ENCODE results near the gene SLC7A1. TPM values are rescaled to one million over a fixed set of nuclear protein-coding genes. Genes with fewer than 3 reads are reported as not detected.

Gene SLC7A1
- total RNA-seq, 1 experiment from 2014 or later: 24.7 TPM

DNA sequence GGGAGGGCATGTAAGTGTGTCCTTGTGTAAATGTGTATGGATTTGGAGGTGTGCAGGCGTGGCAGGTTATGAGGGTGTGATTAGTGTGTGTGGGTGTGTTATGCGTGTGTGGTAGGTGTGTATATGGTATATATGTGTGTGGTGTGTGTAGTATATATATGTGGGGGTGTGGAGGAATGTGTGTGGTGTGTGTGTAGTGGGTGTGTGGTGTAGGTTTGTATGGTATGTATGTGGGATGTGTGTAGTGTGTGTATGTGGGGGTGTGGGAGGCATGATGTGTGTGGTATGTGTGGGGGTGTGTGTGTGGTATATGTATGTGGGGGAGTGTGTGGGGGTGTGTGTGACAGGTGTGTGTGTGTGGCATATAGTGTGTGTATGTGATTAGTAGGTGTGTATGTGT lies 104.2 kb downstream of the SLC7A1 start:
- DNase-seq (ENCODE audit: low read depth): no peak

DNA sequence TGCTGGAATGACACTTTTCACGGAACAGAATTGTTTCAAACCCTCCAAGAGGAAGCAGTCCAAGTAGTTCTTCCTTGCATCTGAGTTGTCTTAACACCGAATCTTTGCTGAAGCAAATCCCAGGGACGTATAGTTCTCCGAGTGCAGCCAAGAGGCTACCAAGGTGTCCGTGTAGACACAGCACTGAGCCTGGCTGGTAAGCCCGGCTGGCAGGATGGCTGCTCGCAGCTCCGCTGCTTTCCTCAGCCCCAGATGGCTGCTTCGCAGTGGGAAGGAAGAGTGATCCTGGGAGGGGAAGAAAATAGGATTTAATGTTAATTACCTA lies 105.0 kb downstream of the SLC7A1 start:
- DNase-seq (ENCODE audit: low read depth): no peak

- no peak for DNase-seq (ENCODE audit: low read depth)
Observed at GRCh38 chr13:29489650-29490560, 105.6 kb downstream of the SLC7A1 start.

- DNase-seq (ENCODE audit: low read depth): no peak
Observed at GRCh38 chr13:29487466-29488454, 107.7 kb downstream of the SLC7A1 start.

GRCh38 chr13:29486551-29486950 lies 108.9 kb downstream of the SLC7A1 start:
- DNase-seq (ENCODE audit: low read depth): no peak

DNA sequence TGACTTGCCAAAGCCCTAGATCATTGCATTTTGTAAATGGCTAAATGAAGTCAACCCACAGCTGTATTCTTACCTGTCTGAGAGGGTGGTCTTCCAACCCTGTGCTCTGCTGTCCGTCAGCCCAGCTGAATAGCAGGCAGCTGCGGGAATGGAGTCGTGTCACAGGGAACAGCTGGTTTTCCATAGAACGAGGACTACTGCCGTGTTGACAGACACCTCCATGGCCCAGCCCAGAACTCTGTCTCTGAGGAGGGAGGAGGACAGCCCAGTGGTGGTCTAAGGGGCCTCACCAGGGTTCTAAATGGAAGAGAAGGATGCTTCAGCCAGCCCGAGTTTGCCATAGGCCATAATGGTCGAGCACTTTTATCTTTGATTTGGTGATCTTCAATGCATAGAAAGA lies 110.7 kb downstream of the SLC7A1 start:
- no peak for DNase-seq (ENCODE audit: low read depth)

GRCh38 chr13:29484236-29484635 lies 111.3 kb downstream of the SLC7A1 start:
- DNase-seq (ENCODE audit: low read depth): no peak

DNA sequence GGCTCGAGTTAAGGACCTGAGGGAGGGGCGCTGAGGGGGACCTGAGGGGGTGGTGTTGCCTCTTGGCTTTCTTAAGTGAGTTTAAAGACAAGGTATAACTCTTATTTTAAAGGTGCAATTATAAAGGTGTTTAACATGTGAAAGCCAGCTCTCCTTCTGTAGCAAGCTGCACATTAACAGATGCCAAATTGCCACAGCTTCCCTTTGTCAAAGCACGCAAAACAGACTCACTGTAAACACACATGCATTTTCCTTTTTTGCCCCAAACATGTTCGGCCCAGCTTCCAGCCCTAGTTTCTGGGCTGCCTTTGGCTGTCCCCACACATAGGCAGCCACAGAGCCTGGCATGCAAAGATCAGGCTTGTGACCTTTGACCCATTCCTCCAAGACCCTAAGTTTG lies 111.9 kb downstream of the SLC7A1 start:
- DNase-seq (ENCODE audit: low read depth): no peak

DNA sequence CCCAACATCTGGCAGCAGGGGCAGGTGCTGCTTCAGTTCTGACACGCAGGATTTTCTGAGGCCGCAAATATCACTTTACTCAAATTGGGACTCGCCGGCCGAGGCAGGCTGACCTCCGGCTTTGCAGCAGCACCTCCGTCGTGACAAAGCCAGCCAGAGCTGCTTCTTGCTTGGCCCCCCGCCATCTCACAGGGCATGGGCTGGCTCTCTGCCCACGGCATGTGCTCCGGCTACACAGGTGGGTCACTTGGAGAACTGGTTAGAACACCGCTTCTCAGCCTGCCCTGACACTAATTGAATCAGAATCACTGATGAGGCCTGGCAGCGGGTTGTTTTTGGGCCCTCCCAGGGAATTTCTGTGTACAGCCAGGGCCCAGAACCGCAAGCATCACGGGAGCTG lies 112.3 kb downstream of the SLC7A1 start:
- DNase-seq (ENCODE audit: low read depth): no peak

GRCh38 chr13:29482504-29482903 lies 113.0 kb downstream of the SLC7A1 start:
- no peak for DNase-seq (ENCODE audit: low read depth)

DNA sequence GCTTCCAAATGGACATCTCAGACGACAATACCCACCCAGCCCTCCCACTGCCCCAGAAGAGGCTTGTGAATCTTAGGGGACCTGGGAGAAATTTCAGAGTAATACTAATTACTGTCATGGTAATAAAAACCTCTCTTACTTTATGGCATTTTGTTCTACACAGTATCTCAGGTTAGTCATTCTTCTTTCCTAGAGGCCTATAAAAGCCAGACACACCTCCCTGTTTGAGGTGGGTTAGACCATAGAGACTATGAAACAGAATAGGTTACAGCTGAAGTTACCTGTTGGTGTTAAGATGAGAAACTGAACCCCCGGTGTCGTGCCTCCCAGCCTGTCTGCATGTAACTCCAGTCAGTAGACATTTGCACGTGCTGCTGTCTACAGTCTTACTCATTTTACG lies 113.9 kb downstream of the SLC7A1 start:
- DNase-seq (ENCODE audit: low read depth): no peak

DNA sequence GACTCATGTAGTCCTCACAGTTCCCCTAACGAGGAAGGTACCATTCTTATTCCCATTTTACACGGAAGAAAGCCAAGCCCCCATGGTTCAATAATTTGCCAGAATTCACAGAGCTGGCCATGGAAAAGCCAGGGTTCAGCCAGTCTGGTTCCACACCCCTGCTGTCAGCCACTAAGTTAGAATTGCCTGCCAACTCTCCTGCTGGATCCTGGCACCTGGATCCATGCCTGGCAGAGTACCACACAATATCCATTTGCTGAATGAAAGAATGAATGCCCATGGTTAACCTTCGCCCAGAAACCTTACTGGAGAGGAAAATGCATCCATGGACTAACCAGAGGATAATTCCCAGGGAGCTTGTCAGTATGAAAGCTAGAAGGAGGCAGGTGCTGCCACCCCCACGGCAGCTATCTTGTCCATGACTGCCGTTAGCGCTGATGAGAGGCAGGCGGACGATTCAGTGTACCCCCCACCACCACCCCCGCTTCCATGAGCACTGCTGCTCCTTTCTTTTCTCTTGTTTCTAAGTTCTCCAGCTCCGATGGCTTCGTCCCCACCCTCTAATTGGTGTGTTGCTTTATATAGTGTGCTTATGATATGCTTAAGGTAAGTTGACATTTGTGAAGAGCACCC lies 114.5 kb downstream of the SLC7A1 start:
- no peak for DNase-seq (ENCODE audit: low read depth)

DNA sequence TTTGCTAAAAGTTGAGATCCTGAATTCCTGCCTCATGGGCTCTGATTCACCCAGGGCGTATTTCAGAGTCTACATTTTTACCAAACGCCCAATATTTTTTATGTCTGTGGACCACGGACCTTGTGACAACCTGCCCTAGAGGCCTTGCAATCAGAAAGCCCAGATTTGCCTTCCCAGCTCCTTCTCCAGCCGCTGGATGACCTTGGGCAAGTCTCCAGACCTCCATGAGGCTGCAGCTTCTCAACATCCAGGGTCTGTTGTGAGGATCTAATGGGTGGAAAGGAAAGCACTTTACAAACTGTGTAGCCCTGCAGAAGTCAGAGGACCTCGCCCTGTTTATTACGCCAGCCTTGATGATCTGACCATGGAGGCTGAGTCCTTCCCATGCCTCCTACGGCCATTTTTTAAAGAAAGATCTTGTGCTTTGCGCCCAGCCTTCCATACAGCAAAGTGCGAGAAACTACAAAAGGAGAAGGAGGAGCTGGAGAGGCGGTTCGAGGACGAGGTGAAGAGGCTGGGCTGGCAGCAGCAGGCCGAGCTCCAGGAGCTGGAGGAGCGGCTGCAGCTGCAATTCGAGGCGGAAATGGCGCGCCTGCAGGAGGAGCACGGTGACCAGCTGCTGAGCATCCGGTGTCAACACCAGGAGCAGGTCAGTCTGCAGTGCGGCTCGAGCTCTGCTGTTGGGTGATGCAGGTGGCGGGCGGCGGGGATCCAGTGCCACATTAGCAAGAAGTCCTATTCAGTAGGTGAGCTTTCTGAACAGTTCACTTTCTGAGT lies 115.6 kb downstream of the SLC7A1 start:
- DNase-seq (ENCODE audit: low read depth): no peak

DNA sequence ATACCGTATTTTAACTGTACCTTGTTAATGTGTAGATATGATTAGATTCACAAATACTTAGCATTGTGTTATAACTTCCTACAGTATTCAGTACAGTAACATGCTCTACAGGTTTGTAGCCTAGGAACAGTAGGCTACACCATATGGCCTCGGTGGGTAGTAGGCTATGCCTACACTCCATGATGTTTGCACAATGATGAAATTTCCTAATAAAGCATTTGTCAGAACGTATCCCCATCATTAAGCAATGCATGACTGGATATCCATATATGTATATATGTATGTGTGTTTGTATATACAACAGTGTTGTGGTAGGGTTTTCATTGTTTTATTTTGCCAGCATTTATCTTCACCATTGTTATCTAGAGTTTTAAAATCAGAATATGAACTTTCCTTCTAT lies 119.4 kb downstream of the SLC7A1 start:
- no peak for DNase-seq (ENCODE audit: low read depth)

DNA sequence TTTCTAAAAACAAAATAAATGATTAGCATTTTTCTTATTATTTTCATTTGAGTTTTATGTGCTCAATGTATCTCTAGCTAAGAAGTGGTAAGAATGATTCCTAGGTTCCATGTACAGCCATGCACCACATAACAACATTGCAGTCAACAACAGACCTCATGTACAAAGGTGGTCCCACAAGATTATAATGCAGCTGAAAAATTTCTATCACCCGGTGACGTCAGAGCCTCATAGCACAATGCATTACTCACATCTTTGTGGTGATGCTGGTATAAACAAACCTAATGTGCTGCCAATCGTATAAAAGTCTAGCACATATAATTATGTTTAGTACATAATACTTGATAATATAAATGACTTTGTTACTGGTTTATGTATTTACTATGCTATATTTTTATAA lies 120.5 kb downstream of the SLC7A1 start:
- peak; percentile 66 for DNase-seq (ENCODE audit: low read depth)

DNA sequence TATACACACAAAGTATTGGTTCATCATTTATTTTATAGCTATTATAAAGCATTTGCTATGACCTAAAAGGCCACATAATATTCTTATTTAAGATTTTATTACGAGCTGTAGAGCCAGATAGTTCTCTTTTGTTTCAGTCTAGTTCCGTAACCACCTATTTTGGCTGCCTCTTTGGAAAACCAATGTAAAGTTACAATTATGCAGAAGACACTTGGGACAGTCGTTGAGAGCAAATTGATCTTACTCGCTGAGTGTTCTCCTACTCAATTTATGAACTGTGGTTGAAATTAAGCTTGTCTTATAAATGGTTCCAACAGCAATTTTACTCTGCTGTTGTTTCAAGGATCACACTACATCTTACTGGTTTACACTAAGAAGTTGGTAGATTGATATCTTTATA lies 122.3 kb downstream of the SLC7A1 start:
- DNase-seq (ENCODE audit: low read depth): no peak

GRCh38 chr13:29472332-29472961 lies 123.0 kb downstream of the SLC7A1 start:
- peak; percentile 57 for DNase-seq (ENCODE audit: low read depth)

DNA sequence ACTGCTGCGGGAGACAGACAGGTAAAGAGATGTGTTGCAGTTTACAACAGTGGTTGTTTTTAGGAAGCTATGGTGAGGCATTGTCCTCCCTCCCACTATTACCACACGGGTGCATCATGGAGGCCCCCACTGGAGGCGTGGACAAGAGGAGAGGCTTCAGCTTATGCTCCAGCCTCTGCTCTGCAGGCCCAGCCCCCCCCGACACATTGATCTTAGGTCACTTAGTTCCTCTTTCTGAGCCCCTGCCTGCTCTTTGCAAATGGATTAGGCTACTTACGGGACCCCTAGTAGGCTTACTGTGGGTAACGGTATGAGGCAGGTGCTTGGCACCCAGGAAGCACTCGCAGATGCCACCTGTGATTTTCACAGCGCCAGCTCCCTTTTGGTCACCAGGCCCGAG lies 123.9 kb downstream of the SLC7A1 start:
- DNase-seq (ENCODE audit: low read depth): no peak

DNA sequence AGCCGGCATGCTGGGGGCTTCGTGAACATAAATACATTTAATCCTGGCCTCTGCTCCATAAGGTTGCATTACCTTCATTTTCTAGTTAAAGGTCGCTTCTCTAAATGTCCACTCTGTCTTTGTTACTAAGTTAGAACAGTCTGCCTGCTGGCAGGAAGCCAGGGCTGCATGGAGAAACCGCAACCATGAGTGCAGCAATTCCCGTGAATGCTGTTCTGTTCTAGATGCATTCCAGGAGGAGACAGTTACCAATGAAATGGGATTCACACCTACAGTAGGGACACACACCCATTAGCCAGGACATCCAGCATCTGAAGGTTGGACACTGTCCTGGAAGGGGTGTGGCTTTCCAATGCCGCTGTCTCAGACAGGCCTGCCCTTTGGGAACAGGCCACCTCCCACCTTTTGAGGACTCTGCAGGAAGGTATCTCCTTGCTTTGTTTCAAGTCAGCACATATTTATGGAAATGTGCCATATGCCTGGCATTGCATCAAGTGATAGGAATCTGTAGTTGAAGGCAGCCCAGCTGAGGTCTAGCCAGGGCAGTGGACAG lies 129.7 kb downstream of the SLC7A1 start:
- DNase-seq (ENCODE audit: low read depth): peak; percentile 56

DNA sequence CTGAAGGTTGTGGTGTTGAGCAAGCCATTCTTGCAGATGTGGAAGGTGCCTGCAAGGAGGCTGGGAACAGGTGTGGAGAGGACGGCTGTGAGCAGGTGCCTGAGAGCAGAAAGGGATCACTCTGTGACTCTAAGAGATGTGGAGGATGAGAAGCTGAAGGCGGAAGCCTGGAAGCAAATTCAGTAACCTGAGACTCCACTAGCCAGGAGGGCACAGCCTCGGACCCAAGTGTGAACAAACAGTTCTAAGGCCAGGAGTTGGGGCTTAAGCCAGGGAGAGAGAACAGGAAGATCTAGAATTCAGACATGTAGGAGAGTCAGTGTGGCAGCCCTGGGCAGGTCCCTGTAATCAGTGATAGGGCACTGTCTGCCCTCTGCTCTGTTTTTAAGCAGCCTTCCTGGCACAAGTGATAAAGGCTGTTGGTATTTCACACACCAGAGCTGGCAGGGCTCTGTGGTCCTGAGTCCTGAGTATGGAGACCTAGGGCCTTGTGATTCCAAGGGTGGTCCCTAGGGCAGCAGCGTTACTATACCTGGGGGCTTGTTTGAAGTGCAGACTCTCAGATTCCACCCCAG lies 131.3 kb downstream of the SLC7A1 start:
- DNase-seq (ENCODE audit: low read depth): no peak

All from HT1080 (cell line).